ENCODE data around the gene PRR7.
"Not testable (repeated sequence)": the region's sequence is repeated elsewhere in the genome, so short reads cannot be mapped to it uniquely, and the experiment has no call there.

The PRR7 gene

DNA sequence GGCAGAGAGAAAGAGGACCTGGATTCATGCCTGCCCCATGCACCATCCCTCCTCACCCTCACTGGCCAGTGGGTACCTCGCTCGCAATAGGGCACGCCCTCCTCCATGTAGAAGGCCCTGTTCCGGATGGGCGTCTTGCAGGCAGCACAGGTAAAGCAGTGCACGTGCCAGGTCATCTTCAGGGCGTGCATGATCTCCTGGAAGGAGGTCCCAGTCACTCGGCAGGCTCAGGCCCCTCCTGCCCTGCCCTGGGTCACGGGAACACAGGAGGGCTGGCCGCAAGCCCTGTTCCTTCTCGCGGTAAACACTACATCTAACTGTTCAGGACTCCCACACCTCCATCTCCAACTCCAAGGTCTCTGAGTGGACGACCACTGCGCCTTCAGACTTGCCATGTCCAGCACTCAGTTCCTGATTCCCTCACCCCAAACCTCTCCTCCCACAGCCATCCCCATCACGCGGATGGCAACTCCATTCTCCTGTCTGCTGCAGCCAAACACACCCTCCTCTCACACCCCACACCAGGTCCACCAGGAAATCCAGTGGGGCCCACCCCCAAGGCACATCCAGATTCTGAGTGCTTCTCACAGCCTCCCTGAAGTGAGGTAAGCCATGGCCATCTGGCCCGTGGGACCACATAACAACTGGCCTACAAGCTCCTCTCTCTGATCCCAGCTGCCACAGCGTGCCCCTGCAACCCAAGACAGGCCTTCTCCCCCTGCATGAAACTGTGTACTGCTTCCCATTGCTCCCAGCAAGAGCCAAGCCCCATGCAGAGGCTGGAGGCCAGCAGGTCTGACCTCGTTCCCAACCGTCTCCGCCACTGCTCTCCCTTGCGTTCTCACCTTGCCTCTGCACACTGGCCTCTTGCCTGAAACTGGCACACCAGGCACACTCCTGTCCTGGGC lies 37.6 kb downstream of the PRR7 start:
- ChIA-PET CTCF (interaction anchor here (18.3 kb wide), 1 partner anchor 22 kb away, joined by 206 read pairs; the partner anchor contains the start of gene DOK3), POLR2A (no interaction called here)
- Histone ChIP-seq H3K4me3 (ENCODE audit: control insufficient read depth in 1 of 7, extremely low read depth in 1 of 7, insufficient read depth in 4 of 7, low read depth in 2 of 7, low read length in 6 of 7) (no peak overlapping the region), H3K27ac (ENCODE audit: insufficient read depth in 1 of 2, low read depth in 1 of 2, low read length in 2 of 2, poor library complexity in 1 of 2, severe bottlenecking in 2 of 2) (no peak overlapping the region), H3K4me1 (ENCODE audit: control extremely low read depth in 1 of 4, control insufficient read depth in 4 of 4, insufficient read depth in 4 of 4, low read length in 3 of 4) (peaks cover 0 to 10% (median 10%) of the 10 kb centered on the region in 4 experiments), H3K9me3 (ENCODE audit: control extremely low read depth in 1 of 5, control insufficient read depth in 4 of 5, insufficient read depth in 2 of 5, low read depth in 1 of 5, low read length in 4 of 5) (no peaks in the 10 kb centered on the region), H3K27me3 (replicated peaks in 2 of 5; ENCODE audit: control insufficient read depth in 4 of 5, insufficient read depth in 5 of 5, low read length in 4 of 5) (no peaks in the 10 kb centered on the region), H3K36me3 (ENCODE audit: control insufficient read depth in 4 of 4, insufficient read depth in 4 of 4, low read length in 3 of 4) (peaks cover 4 to 38% (median 15%) of the 10 kb centered on the region in 4 experiments)
- no peak for DNase-seq
- 98% methylated on average over 20 of the region's 22 CpGs for WGBS (ENCODE audit: insufficient coverage)

DNA sequence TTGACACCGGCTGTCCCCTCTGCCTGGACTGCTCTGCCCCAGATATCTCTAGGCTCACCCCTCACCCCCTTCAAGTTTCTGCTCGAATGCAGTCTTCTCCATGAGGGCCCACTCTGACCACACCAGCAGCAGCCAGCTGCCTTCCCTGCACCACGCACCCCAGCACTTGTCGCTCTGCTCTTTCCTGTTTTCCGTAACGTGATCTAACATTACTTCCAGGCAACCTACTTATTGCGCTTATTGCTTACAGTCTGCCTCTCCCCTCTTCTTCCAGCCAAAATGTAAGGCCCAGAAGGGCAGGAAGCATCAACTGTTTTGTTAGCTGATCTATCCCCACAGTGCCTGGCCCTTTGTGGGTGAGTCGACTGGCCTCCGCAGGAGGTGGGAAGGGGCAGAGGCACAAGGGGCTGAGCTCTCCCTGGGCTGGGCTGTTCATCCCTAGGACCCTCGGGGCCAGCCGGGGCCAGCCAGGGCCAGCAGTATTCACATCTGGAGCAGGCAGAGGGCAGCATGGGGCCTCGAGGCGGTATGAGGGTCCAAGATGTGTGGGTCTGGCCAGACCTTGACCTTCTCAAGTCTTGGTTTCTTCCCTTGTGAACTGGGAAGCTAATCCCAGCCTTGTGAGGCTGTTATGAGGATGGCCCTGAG lies 38.4 kb downstream of the PRR7 start:
- Histone ChIP-seq H3K4me1 (ENCODE audit: control extremely low read depth in 1 of 4, control insufficient read depth in 4 of 4, insufficient read depth in 4 of 4, low read length in 3 of 4) (peaks cover 0 to 2% (median 2%) of the 10 kb centered on the region in 4 experiments), H3K9me3 (ENCODE audit: control extremely low read depth in 1 of 5, control insufficient read depth in 4 of 5, insufficient read depth in 2 of 5, low read depth in 1 of 5, low read length in 4 of 5) (no peaks in the 10 kb centered on the region), H3K36me3 (ENCODE audit: control insufficient read depth in 4 of 4, insufficient read depth in 4 of 4, low read length in 3 of 4) (peaks cover 6 to 46% (median 15%) of the 10 kb centered on the region in 4 experiments), H3K4me3 (ENCODE audit: control insufficient read depth in 1 of 7, extremely low read depth in 1 of 7, insufficient read depth in 4 of 7, low read depth in 2 of 7, low read length in 6 of 7) (no peak overlapping the region), H3K27ac (ENCODE audit: insufficient read depth in 1 of 2, low read depth in 1 of 2, low read length in 2 of 2, poor library complexity in 1 of 2, severe bottlenecking in 2 of 2) (no peak overlapping the region), H3K27me3 (replicated peaks in 2 of 5; ENCODE audit: control insufficient read depth in 4 of 5, insufficient read depth in 5 of 5, low read length in 4 of 5) (no peaks in the 10 kb centered on the region)
- no peak for DNase-seq
- 89% methylated on average over 11 of the region's 13 CpGs for WGBS (ENCODE audit: insufficient coverage)
- POLR2A ChIA-PET, result no interaction called here
- CTCF ChIA-PET, result interaction anchor here (0.6 to 18.3 kb wide), 3 partner anchors 9 to 590 kb away, joined by 3 to 206 read pairs (median 3); partner anchors contain the start of gene DOK3

DNA sequence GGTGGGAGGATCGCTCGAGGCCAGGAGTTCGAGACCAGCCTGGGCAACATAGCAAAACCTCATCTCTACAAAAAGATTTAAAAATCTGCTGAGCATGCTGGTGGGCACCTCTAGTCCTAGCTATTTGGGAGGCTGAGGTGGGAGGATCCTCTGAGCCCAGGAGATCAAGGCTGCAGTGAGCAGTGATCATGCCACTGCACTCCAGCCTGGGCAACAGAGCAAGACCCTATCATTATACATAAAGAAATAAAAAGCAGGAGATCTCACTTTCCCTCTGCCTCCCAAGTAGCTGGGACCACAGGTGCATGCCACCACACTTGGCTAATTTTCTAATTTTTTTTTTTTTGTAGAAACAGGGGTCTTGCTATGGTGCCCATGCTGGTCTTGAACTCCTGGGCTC lies 39.1 kb downstream of the PRR7 start:
- POLR2A ChIA-PET; H3K4me3 ChIP-seq (ENCODE audit: control insufficient read depth in 1 of 7, extremely low read depth in 1 of 7, insufficient read depth in 4 of 7, low read depth in 2 of 7, low read length in 6 of 7); H3K27ac ChIP-seq (ENCODE audit: insufficient read depth in 1 of 2, low read depth in 1 of 2, low read length in 2 of 2, poor library complexity in 1 of 2, severe bottlenecking in 2 of 2); H3K4me1 ChIP-seq (ENCODE audit: control extremely low read depth in 1 of 4, control insufficient read depth in 4 of 4, insufficient read depth in 4 of 4, low read length in 3 of 4); H3K9me3 ChIP-seq (ENCODE audit: control extremely low read depth in 1 of 5, control insufficient read depth in 4 of 5, insufficient read depth in 2 of 5, low read depth in 1 of 5, low read length in 4 of 5); DNase-seq; H3K27me3 ChIP-seq (replicated peaks in 2 of 5; ENCODE audit: control insufficient read depth in 4 of 5, insufficient read depth in 5 of 5, low read length in 4 of 5): not testable (repeated sequence)
- 83% methylated on average over 3 of the region's 3 CpGs for WGBS (ENCODE audit: insufficient coverage)
- CTCF ChIA-PET, result interaction anchor here (0.6 to 18.3 kb wide), 5 partner anchors 8 to 590 kb away, joined by 3 to 206 read pairs (median 5); partner anchors contain the start of gene DOK3
- peaks cover 7 to 53% (median 18%) of the 10 kb centered on the region in 4 experiments for H3K36me3 ChIP-seq (ENCODE audit: control insufficient read depth in 4 of 4, insufficient read depth in 4 of 4, low read length in 3 of 4)

DNA sequence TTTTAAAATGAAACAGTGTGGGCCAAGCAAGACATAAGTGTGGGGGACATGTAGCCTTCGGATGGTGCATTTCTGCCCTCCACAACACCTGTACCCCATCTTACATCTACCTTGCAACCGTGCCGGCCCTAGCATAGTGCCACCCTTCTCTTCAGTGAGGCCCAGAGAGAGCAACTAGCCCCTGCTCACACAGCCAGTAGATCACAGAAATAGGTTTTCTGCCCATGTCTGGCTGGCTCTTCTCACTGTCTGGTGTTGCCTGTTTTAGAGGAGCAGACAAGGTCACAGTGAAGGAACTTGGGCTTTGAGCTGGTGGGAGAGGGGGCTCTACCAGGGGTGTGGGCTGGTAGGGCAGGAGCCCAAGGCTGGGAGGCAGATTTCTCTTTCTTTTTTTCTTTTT lies 39.6 kb downstream of the PRR7 start:
- H3K36me3 ChIP-seq (ENCODE audit: control insufficient read depth in 4 of 4, insufficient read depth in 4 of 4, low read length in 3 of 4), result peaks cover 7 to 58% (median 20%) of the 10 kb centered on the region in 4 experiments
- no peak for DNase-seq
- ChIA-PET CTCF (interaction anchor here (0.8 to 18.3 kb wide), 6 partner anchors 9 to 40 kb away, joined by 3 to 206 read pairs (median 4); partner anchors contain the start of genes DOK3 and PRR7), POLR2A (no interaction called here)
- no peaks in the 10 kb centered on the region for H3K4me1 ChIP-seq (ENCODE audit: control extremely low read depth in 1 of 4, control insufficient read depth in 4 of 4, insufficient read depth in 4 of 4, low read length in 3 of 4)
- no peaks in the 10 kb centered on the region for H3K27me3 ChIP-seq (replicated peaks in 2 of 5; ENCODE audit: control insufficient read depth in 4 of 5, insufficient read depth in 5 of 5, low read length in 4 of 5)
- no peaks in the 10 kb centered on the region for H3K9me3 ChIP-seq (ENCODE audit: control extremely low read depth in 1 of 5, control insufficient read depth in 4 of 5, insufficient read depth in 2 of 5, low read depth in 1 of 5, low read length in 4 of 5)
- H3K4me3 ChIP-seq (ENCODE audit: control insufficient read depth in 1 of 7, extremely low read depth in 1 of 7, insufficient read depth in 4 of 7, low read depth in 2 of 7, low read length in 6 of 7), result no peak overlapping the region
- H3K27ac ChIP-seq (ENCODE audit: insufficient read depth in 1 of 2, low read depth in 1 of 2, low read length in 2 of 2, poor library complexity in 1 of 2, severe bottlenecking in 2 of 2), result no peak overlapping the region
- WGBS (ENCODE audit: insufficient coverage), result 100% methylated on average over 2 of the region's 3 CpGs

DNA sequence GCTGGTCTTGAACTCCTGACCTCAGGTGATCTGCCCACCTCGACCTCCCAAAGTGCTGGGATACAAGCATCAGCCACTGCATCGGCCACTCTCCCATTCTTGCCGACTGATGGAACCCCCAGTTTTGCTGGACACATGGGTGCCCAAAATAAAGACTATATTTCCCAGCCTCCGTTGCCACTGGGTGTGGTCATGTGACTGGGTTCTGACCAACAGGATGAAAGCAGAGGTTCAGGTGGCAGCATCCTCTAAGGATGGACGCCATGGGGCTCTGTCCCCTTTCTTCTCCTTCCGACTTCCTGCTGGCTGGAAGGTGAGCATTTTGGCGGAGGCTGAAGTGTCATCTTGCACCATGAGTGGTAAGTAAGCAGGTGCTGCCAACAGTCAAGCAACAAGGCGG lies 40.5 kb downstream of the PRR7 start:
- Histone ChIP-seq H3K27ac (ENCODE audit: insufficient read depth in 1 of 2, low read depth in 1 of 2, low read length in 2 of 2, poor library complexity in 1 of 2, severe bottlenecking in 2 of 2) (no peak overlapping the region), H3K4me3 (ENCODE audit: control insufficient read depth in 1 of 7, extremely low read depth in 1 of 7, insufficient read depth in 4 of 7, low read depth in 2 of 7, low read length in 6 of 7) (no peak overlapping the region), H3K27me3 (replicated peaks in 2 of 5; ENCODE audit: control insufficient read depth in 4 of 5, insufficient read depth in 5 of 5, low read length in 4 of 5) (no peaks in the 10 kb centered on the region), H3K4me1 (ENCODE audit: control extremely low read depth in 1 of 4, control insufficient read depth in 4 of 4, insufficient read depth in 4 of 4, low read length in 3 of 4) (no peaks in the 10 kb centered on the region), H3K9me3 (ENCODE audit: control extremely low read depth in 1 of 5, control insufficient read depth in 4 of 5, insufficient read depth in 2 of 5, low read depth in 1 of 5, low read length in 4 of 5) (no peaks in the 10 kb centered on the region), H3K36me3 (ENCODE audit: control insufficient read depth in 4 of 4, insufficient read depth in 4 of 4, low read length in 3 of 4) (peaks cover 7 to 59% (median 22%) of the 10 kb centered on the region in 4 experiments)
- DNase-seq, result no peak
- POLR2A ChIA-PET, result no interaction called here
- 96% methylated on average over 7 of the region's 8 CpGs for WGBS (ENCODE audit: insufficient coverage)
- CTCF ChIA-PET, result interaction anchor here (1.4 to 18.3 kb wide), 5 partner anchors 10 to 30 kb away, joined by 3 to 206 read pairs (median 4); partner anchors contain the start of gene DOK3

DNA sequence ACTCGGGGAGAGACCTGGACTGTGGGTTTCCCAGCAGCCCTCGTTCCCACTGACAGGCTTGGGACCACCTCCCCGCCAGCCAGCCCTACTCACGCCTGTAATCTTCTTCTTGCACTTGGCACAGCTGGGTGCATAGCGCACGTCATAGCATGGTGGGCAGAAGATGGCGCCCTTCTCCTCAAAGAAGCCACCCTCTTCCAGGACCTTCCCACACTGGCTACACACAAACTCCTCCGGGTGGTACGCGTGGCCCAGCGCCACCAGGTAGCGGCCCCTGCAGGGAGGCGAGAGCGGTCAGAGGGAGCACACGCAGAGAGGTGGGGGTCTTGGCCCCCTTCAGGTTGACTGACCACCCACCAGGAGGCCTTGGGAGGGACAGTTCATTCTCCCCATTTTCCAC lies 41.4 kb downstream of the PRR7 start:
- peaks cover 7 to 64% (median 23%) of the 10 kb centered on the region in 4 experiments for H3K36me3 ChIP-seq (ENCODE audit: control insufficient read depth in 4 of 4, insufficient read depth in 4 of 4, low read length in 3 of 4)
- H3K4me1 ChIP-seq (ENCODE audit: control extremely low read depth in 1 of 4, control insufficient read depth in 4 of 4, insufficient read depth in 4 of 4, low read length in 3 of 4), result peaks cover 0 to under 1% (median 0%) of the 10 kb centered on the region in 4 experiments
- H3K27ac ChIP-seq (ENCODE audit: insufficient read depth in 1 of 2, low read depth in 1 of 2, low read length in 2 of 2, poor library complexity in 1 of 2, severe bottlenecking in 2 of 2), result no peak overlapping the region
- CTCF ChIA-PET, result interaction anchor here (0.7 to 18.3 kb wide), 8 partner anchors 10 to 31 kb away, joined by 3 to 206 read pairs (median 4); partner anchors contain the start of gene DOK3
- 91% methylated on average over 14 of the region's 15 CpGs for WGBS (ENCODE audit: insufficient coverage)
- POLR2A ChIA-PET, result no interaction called here
- H3K4me3 ChIP-seq (ENCODE audit: control insufficient read depth in 1 of 7, extremely low read depth in 1 of 7, insufficient read depth in 4 of 7, low read depth in 2 of 7, low read length in 6 of 7), result no peak overlapping the region
- H3K9me3 ChIP-seq (ENCODE audit: control extremely low read depth in 1 of 5, control insufficient read depth in 4 of 5, insufficient read depth in 2 of 5, low read depth in 1 of 5, low read length in 4 of 5), result no peaks in the 10 kb centered on the region
- DNase-seq, result peak in 2 of 3 donors; percentile 46 to 49
- no peaks in the 10 kb centered on the region for H3K27me3 ChIP-seq (replicated peaks in 2 of 5; ENCODE audit: control insufficient read depth in 4 of 5, insufficient read depth in 5 of 5, low read length in 4 of 5)

Measured in common myeloid progenitor, CD34-positive (primary cell).